GM12891 (cell line): ENCODE measurements around the gene TFDP1.

Source experiments
- DNase-seq: peaks from one replicate; pipeline ENCODE4 v3.0.0; 2011; ENCODE audit warnings: low spot score; ENCODE audit not compliant: insufficient read length
- FAIRE-seq: peaks from 2 replicates; lab custom pipeline; 2011; peaks lifted over from hg19 to GRCh38; lab: Jason Lieb, UNC
- PAX5 ChIP-seq: IDR thresholded peaks from 2 replicates; pipeline ENCODE4 v1.6.1; 2011; ENCODE audit warnings: low read length, moderate library complexity, mild to moderate bottlenecking; ENCODE audit not compliant: insufficient read depth, severe bottlenecking
- POLR2A ChIP-seq: IDR thresholded peaks from 2 replicates; pipeline ENCODE4 v1.6.1; 2011; ENCODE audit warnings: low read depth, low read length, control low read depth
- POLR2AphosphoS5 ChIP-seq: IDR thresholded peaks from 2 replicates; pipeline ENCODE4 v1.6.1; 2011; ENCODE audit warnings: low read depth, low read length, control low read depth
- POU2F2 ChIP-seq: IDR thresholded peaks from 2 replicates; pipeline ENCODE4 v1.6.1; 2011; ENCODE audit warnings: low read depth, mild to moderate bottlenecking, control low read depth, low read length, moderate library complexity
- SPI1 ChIP-seq: IDR thresholded peaks from 2 replicates; pipeline ENCODE4 v1.6.1; 2011; ENCODE audit warnings: low read depth, low read length, control low read depth
- TAF1 ChIP-seq: IDR thresholded peaks from 2 replicates; pipeline ENCODE4 v1.6.1; 2011; ENCODE audit warnings: low read depth, low read length, control low read depth

TFDP1 gene

DNA sequence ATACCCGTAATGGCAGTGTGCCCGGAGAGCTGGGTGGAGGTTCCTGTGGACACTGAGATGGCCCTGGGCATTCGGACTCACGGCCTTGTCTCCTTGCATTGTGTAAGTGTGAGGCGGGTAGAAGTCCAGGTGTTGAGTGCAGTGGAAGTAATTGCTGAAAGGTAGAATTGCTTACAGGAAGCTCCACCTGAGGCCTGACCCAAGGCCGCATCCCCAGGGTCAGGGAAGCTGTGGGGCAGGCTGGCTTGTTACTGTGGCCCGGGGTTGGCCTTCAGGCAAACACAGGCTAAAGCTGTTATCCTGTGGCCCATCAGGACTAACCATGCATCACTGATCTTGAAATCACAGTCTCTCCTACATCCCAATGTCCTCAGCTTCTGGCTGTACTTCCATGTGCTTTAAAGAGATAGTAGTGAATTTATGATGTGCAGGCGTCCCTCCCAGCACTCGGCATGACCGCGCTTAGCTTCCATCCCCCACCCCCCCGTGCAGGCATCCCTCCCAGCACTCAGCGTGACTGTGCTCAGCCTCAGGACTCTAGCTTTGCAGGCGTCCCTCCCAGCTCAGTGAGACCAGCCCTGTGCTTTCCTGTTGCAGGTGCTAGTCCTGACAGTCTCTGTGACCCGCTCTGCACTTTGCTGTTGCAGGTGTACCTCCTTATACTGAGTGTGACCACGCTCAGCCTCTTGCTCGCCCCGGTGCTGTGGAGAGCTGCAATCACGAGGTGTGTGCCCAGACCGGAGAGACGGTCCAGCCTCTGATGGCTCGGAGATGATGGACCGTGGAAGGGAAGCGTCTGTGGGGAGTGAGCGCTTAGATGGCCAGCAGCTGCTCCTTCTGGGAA, 35.6 kb upstream of the TFDP1 start:
- no peak for TF ChIP-seq POLR2AphosphoS5
- TF ChIP-seq POU2F2 = no peak
- no peak for TF ChIP-seq POLR2A
- DNase-seq (no peak), FAIRE-seq (no peak)

- TF ChIP-seq POLR2AphosphoS5 (no peak), TAF1 (no peak), SPI1 (no peak), POLR2A (no peak), PAX5 (no peak), POU2F2 (no peak)
- FAIRE-seq (no peak), DNase-seq (no peak)
Observed at GRCh38 chr13:113550453-113550852, 34.1 kb upstream of the TFDP1 start.

GRCh38 chr13:113551081-113552000, 33.2 kb upstream of the TFDP1 start:
- DNase-seq (no peak), FAIRE-seq (no peak)
- TF ChIP-seq POLR2AphosphoS5 (no peak), POLR2A (no peak), POU2F2 (no peak), TAF1 (no peak), SPI1 (no peak), PAX5 (no peak)

DNA sequence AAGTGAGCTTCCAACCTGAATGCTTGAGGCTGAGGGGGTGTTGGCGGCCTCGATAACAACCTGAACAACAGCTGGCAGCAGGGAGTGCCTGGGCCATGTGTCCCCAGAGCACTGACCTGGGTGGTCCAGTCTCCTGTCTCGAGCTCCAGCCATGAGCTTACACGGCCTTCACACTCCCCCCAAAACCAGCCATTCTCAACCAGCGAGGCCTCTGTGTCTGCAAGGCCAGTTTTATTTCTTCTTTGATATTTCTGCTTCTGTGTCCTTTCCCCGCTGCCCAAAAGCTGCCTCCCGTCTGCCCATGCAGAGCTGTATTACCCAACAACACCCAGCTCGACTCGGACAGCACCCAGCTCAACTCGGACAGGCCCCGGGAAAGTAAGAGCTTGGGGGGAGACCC, 32.5 kb upstream of the TFDP1 start:
- no peak for FAIRE-seq
- TF ChIP-seq POLR2AphosphoS5 (no peak), PAX5 (no peak), SPI1 (no peak), POLR2A (no peak), TAF1 (no peak), POU2F2 (no peak)

DNA sequence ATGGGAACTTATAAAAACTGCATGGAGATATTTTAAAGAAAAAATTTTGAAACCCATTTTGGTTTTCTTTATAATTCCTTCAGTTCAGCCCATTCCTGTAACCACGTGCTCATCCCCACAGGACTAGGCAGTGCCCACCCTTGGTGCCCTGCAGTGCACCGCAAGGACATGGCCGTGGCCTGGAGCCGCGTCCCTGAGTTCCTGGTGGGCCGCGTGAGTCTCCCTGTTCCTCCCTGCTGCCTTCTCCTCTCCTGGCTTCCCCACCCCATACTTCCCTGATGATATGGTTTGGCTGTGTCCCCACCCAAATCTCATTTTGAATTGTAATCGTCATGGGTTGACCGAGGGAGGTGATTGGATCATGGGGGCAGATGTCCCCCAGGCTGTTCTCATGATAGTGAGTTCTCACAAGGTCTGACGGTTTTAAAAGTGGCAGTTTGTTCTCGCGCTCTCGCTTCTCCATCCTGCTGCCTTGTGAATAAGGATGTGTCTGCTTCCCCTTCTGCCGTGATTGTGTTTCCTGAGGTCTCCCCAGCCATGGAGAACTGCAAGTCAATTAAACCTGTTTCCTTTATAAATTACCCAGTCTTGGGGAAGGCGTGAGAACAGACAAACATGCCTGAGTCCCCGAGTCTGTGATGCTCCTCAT, 31.6 kb upstream of the TFDP1 start:
- FAIRE-seq = no peak
- no peak for DNase-seq
- TF ChIP-seq PAX5 (no peak), SPI1 (no peak), POU2F2 (no peak), POLR2A (no peak), POLR2AphosphoS5 (no peak), TAF1 (no peak)

More for the DNA sequence above, 32.5 kb upstream of the TFDP1 start:
- DNase-seq = no peak

- FAIRE-seq (no peak), DNase-seq (no peak)
- TF ChIP-seq PAX5 (no peak), POLR2A (no peak)
Observed at GRCh38 chr13:113553511-113554332, 30.8 kb upstream of the TFDP1 start.

GRCh38 chr13:113554333-113554700, 30.2 kb upstream of the TFDP1 start:
- TF ChIP-seq POLR2AphosphoS5 (no peak), POU2F2 (no peak), SPI1 (no peak), PAX5 (no peak), POLR2A (no peak), TAF1 (no peak)
- DNase-seq (no peak), FAIRE-seq (no peak)

DNA sequence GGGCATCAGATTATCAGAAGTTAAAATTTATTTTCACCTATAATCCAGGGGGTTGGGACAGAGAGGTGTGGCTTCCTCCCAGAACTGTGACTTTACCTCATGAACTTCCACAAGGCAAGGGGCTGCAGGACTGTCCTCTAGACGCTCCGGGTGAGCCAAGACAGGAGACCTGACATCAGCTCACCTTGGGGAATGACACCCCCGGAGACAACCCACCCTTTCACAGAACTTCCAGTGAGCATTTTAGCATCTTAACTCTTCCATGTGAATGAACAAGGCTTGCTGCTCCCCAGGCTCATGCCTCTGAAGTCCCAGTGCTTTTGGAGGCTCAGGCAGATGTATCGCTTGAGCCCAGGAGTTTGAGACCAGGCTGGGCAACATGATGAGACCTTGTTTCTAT, 29.4 kb upstream of the TFDP1 start:
- DNase-seq = no peak
- no peak for FAIRE-seq
- TF ChIP-seq TAF1 (no peak), SPI1 (no peak), POLR2A (no peak), POU2F2 (no peak), PAX5 (no peak), POLR2AphosphoS5 (no peak)

GRCh38 chr13:113557013-113557412, 27.5 kb upstream of the TFDP1 start:
- FAIRE-seq (peak; percentile 87), DNase-seq (no peak)
- no peak for TF ChIP-seq POU2F2
- no peak for TF ChIP-seq POLR2AphosphoS5
- no peak for TF ChIP-seq PAX5
- no peak for TF ChIP-seq SPI1
- TF ChIP-seq TAF1 = no peak
- no peak for TF ChIP-seq POLR2A
